PC-3 (cell line): ENCODE data around the gene HINFP. TPM values are rescaled to one million over a fixed set of nuclear protein-coding genes. Genes with fewer than 3 reads are reported as not detected.

Experiments
- ATAC-seq: fragments of 200-7000 bp; cut with Tn5 transposase; 2 replicates; pipeline ENCODE4 v1.9.1; 2020; ENCODE audit warnings: mild to moderate bottlenecking, moderate library complexity
- BruUV-seq: library from RNA; stranded (reverse); fragments of 400-500 nt; replicated peaks from 2 replicates; lab custom pipeline; 2021; lab: Mats Ljungman, UMichigan
- CTCF ChIA-PET: fragments of 300-600 bp; sonication (Branson Sonifier 250); formaldehyde crosslinking; loops from one replicate; lab custom pipeline; 2022; ENCODE audit warnings: antibody characterized with exemption; lab: Charles Lee
- POLR2A ChIA-PET: fragments of 300-600 bp; sonication (Branson Sonifier 250); formaldehyde crosslinking; loops from one replicate; lab custom pipeline; 2022; ENCODE audit warnings: antibody characterized with exemption; ENCODE audit not compliant: unreplicated experiment; lab: Charles Lee
- DNase-seq: peaks from one replicate; pipeline ENCODE4 v3.0.0-alpha.2; 2015
- H2AFZ ChIP-seq: fragments of 300-600 bp; sonication (generic); 2 replicates; pipeline ENCODE4 v1.6.0; 2016; ENCODE audit warnings: antibody characterized with exemption, low read length
- H3F3A ChIP-seq: fragments of 300-600 bp; sonication (generic); one replicate; pipeline ENCODE4 v1.6.0; 2017; ENCODE audit warnings: antibody characterized with exemption, low read length, control low read depth, mild to moderate bottlenecking; ENCODE audit not compliant: unreplicated experiment
- H3K27ac ChIP-seq: fragments of 300-600 bp; sonication (generic); 2 replicates; pipeline ENCODE4 v1.5.1; 2016; ENCODE audit warnings: mild to moderate bottlenecking, low read length
- H3K27me3 ChIP-seq: fragments of 300-600 bp; sonication (generic); 2 replicates; pipeline ENCODE4 v1.6.1; 2016; ENCODE audit warnings: low read length, mixed read lengths
- H3K36me3 ChIP-seq: fragments of 300-600 bp; sonication (generic); 2 replicates; pipeline ENCODE4 v1.6.1; 2016; ENCODE audit warnings: low read depth, mixed run types, low read length, mixed read lengths
- H3K4me1 ChIP-seq: fragments of 300-600 bp; sonication (generic); 2 replicates; pipeline ENCODE4 v1.5.1; 2016; ENCODE audit warnings: low read length; ENCODE audit not compliant: insufficient read depth
- H3K4me2 ChIP-seq: fragments of 300-600 bp; sonication (generic); 2 replicates; pipeline ENCODE4 v1.6.0; 2016; ENCODE audit warnings: low read length
- H3K4me3 ChIP-seq: fragments of 300-600 bp; sonication (generic); 2 replicates; pipeline ENCODE4 v1.5.1; 2016; ENCODE audit warnings: mild to moderate bottlenecking, low read length, mixed read lengths
- H3K79me2 ChIP-seq: fragments of 300-600 bp; sonication (generic); 2 replicates; pipeline ENCODE4 v1.6.1; 2017; ENCODE audit warnings: low read length, mixed read lengths
- H3K9ac ChIP-seq: fragments of 300-600 bp; sonication (generic); 2 replicates; pipeline ENCODE4 v1.6.0; 2016; ENCODE audit warnings: mild to moderate bottlenecking, low read length
- H3K9me2 ChIP-seq: fragments of 300-600 bp; sonication (generic); replicated peaks from 2 replicates; pipeline ENCODE4 v1.6.1; 2016; ENCODE audit warnings: mixed run types, low read length, mixed read lengths
- H3K9me3 ChIP-seq: fragments of 300-600 bp; sonication (generic); 2 replicates; pipeline ENCODE4 v1.6.1; 2016; ENCODE audit warnings: low read length, mixed read lengths
- H4K20me1 ChIP-seq: fragments of 300-600 bp; sonication (generic); 2 replicates; pipeline ENCODE4 v1.6.1; 2016; ENCODE audit warnings: low read length, mixed read lengths
- CTCF ChIP-seq: fragments of 300-600 bp; sonication (generic); conservative IDR thresholded peaks from 2 replicates; pipeline ENCODE4 v1.5.1; 2017; ENCODE audit warnings: antibody characterized with exemption, low read depth, mild to moderate bottlenecking, low read length
- EZH2 ChIP-seq: fragments of 300-600 bp; sonication (generic); IDR thresholded peaks from one replicate; pipeline ENCODE4 v1.6.1; 2017; ENCODE audit warnings: antibody characterized with exemption, mild to moderate bottlenecking, low read length; ENCODE audit not compliant: unreplicated experiment
- EZH2phosphoT487 ChIP-seq: fragments of 300-600 bp; sonication (generic); IDR thresholded peaks from 2 replicates; pipeline ENCODE4 v1.6.1; 2018; ENCODE audit warnings: mild to moderate bottlenecking, antibody characterized with exemption, low read length, borderline replicate concordance
- intact Hi-C: fragments of 100-400 bp; cut with micrococcal nuclease; formaldehyde crosslinking; loops from 2 replicates; pipeline ENCODE4 v1.9.0; 2023
- total RNA-seq: library from RNA; depleted of rRNA; stranded (reverse); fragments of >200 nt; gene quantifications from 2 replicates; pipeline ENCODE4 v1.2.3, GENCODE V29; 2014

Gene HINFP
- total RNA-seq, 1 experiment from 2014 or later = 24.7 TPM

DNA sequence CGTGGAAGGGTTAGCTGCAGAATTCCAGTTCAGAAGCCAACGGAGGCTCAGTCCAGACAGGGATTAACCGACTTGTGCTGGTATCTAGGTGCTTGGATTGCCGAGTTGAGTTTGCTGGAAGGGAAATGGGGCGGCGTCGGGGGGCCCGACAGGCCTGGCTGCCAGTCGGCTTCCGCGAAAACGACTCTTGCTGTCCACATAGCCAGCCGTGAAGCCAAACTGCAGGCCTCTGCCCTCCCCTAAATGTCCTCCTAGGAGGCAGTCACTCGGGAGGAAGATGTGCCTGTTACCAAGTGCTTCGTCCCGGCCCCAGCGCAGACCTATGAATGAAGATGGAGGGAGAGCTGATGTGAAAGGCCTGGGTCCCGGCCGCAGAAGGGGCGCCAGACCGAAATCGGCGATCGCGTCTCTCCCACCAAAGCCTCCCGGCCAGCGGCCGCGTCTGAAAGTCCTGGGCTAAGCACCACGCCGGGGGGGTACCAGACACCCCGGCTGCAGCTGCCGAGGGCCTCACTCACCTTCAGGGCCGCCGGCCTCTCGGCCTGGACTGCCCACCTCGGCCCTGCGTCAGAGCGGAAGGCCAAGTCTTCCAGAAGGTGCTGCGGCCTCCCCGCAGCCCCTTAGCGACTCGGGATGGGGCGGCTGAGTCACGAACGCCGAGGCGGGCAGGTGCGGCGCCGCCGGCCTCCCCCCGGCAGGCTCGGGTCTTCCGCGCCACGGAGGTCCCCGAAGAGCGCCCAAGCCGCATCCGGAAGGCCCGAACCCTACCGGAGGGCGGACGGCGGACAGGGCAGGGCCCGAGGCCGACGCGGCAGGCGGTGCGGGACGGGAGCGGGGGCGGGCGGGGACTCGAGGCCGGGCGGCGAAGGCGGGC is 27.2 kb upstream of the HINFP start:
- H3F3A ChIP-seq = peaks cover 17% of the 10 kb centered on the region
- H3K9ac ChIP-seq = peak overlapping the region; percentile 97
- peak overlapping the region; percentile 94 for H3K4me2 ChIP-seq
- H3K27ac ChIP-seq = 0 out of 2 replicates have a peak overlapping the region, but pooled peaks have one; percentile 53
- CTCF ChIA-PET = interaction anchor here (0.7 to 1.4 kb wide), 6 partner anchors 9 to 103 kb away, joined by 3 to 4 read pairs (median 4); partner anchors contain the start of genes HMBS and VPS11
- no peaks in the 10 kb centered on the region for H3K27me3 ChIP-seq
- DNase-seq (peak; percentile 39), ATAC-seq (peak; percentile 1; the same call in 1 of the 2 replicates)
- POLR2A ChIA-PET = interaction anchor here (0.8 to 1.1 kb wide), 2 partner anchors 27 kb away, joined by 5 read pairs; partner anchors contain the start of genes HINFP and VPS11
- peaks cover 23% of the 10 kb centered on the region for H3K4me1 ChIP-seq
- H3K4me3 ChIP-seq = peak overlapping the region; percentile 90
- intact Hi-C loops = loop anchor here (2.0 kb wide), 2 partner anchors 37 to 103 kb away; partner anchors contain the start of gene HYOU1
- no peaks in the 10 kb centered on the region for H3K9me3 ChIP-seq
- TF ChIP-seq EZH2 = no peak
- no peak for TF ChIP-seq CTCF
- no peak for TF ChIP-seq EZH2phosphoT487
- H3K9me2 ChIP-seq = no peaks in the 10 kb centered on the region
- H2AFZ ChIP-seq = no peak overlapping the region
- H3K36me3 ChIP-seq = peaks cover 46% of the 10 kb centered on the region
- no TSS peak for BruUV-seq
- peaks cover 39% of the 10 kb centered on the region for H3K79me2 ChIP-seq
- peaks cover 28% of the 10 kb centered on the region for H4K20me1 ChIP-seq

- DNase-seq = peak; percentile 72
- ATAC-seq = peak; percentile 64
Measured at GRCh38 chr11:119094816-119095065, 26.6 kb upstream of the HINFP start.

More at GRCh38 chr11:119094816-119095065, 26.6 kb upstream of the HINFP start:
- peaks cover 46% of the 10 kb centered on the region for H3K36me3 ChIP-seq
- no peaks in the 10 kb centered on the region for H3K27me3 ChIP-seq
- peak overlapping the region; percentile 97 for H3K9ac ChIP-seq
- peak overlapping the region; percentile 90 for H3K4me3 ChIP-seq
- H3K9me2 ChIP-seq = no peaks in the 10 kb centered on the region
- intact Hi-C loops = loop anchor here (2.0 kb wide), 2 partner anchors 38 to 102 kb away; partner anchors contain the start of gene HYOU1
- CTCF ChIA-PET = interaction anchor here (0.6 to 1.4 kb wide), 7 partner anchors 10 to 102 kb away, joined by 3 to 4 read pairs (median 3); partner anchors contain the start of genes C2CD2L, HINFP, HMBS and VPS11
- TF ChIP-seq CTCF (peak; percentile 68), EZH2phosphoT487 (no peak), EZH2 (no peak)
- BruUV-seq = no TSS peak
- no peak overlapping the region for H2AFZ ChIP-seq
- peak overlapping the region; percentile 53 for H3K27ac ChIP-seq
- H3K9me3 ChIP-seq = no peaks in the 10 kb centered on the region
- H3F3A ChIP-seq = peaks cover 17% of the 10 kb centered on the region
- peaks cover 23% of the 10 kb centered on the region for H3K4me1 ChIP-seq
- H3K4me2 ChIP-seq = peak overlapping the region; percentile 94
- peaks cover 28% of the 10 kb centered on the region for H4K20me1 ChIP-seq
- POLR2A ChIA-PET = interaction anchor here (0.8 to 1.1 kb wide), 2 partner anchors 27 kb away, joined by 5 read pairs; partner anchors contain the start of genes HINFP and VPS11
- peaks cover 44% of the 10 kb centered on the region for H3K79me2 ChIP-seq
